Keratinocyte (primary cell): ENCODE data around the gene CNGA2.

Experiments
- EZH2 ChIP-seq: IDR thresholded peaks from one replicate; pipeline ENCODE4 v1.6.1; 2012; ENCODE audit warnings: inconsistent platforms, mild to moderate bottlenecking, low read length, moderate library complexity
- TF ChIP-seq, protein P1 (sequence below), 3 experiments: IDR thresholded peaks in 1 of 3; conservative IDR thresholded peaks in 1 of 3; optimal IDR thresholded peaks in 1 of 3; 2 replicates in 2 of 3; 3 replicates in 1 of 3; pipeline versions ENCODE3 to v1.5.1; 2011; ENCODE audit warnings: low read length in 3 of 3, mild to moderate bottlenecking in 3 of 3, moderate library complexity in 2 of 3, control low read depth in 1 of 3, inconsistent platforms in 1 of 3; ENCODE audit not compliant: insufficient read depth in 2 of 3; ENCODE audit errors: extremely low read depth in 1 of 3

- TF ChIP-seq, protein P1, sequence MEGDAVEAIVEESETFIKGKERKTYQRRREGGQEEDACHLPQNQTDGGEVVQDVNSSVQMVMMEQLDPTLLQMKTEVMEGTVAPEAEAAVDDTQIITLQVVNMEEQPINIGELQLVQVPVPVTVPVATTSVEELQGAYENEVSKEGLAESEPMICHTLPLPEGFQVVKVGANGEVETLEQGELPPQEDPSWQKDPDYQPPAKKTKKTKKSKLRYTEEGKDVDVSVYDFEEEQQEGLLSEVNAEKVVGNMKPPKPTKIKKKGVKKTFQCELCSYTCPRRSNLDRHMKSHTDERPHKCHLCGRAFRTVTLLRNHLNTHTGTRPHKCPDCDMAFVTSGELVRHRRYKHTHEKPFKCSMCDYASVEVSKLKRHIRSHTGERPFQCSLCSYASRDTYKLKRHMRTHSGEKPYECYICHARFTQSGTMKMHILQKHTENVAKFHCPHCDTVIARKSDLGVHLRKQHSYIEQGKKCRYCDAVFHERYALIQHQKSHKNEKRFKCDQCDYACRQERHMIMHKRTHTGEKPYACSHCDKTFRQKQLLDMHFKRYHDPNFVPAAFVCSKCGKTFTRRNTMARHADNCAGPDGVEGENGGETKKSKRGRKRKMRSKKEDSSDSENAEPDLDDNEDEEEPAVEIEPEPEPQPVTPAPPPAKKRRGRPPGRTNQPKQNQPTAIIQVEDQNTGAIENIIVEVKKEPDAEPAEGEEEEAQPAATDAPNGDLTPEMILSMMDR (optimal IDR thresholded peaks at IDR 0.05 in 1 of 3, IDR thresholded peaks at IDR 0.05 in 1 of 3, conservative IDR thresholded peaks at IDR 0.05 in 1 of 3; ENCODE audit: extremely low read depth in 1 of 3, insufficient read depth in 2 of 3, low read length in 3 of 3): no peak
- TF ChIP-seq EZH2: no peak
Measured at GRCh38 chrX:151765026-151765425, 30.5 kb downstream of the CNGA2 start.
